SK-MEL-5 (cell line): ENCODE results near the gene NACA2. TPM values are rescaled to one million over a fixed set of nuclear protein-coding genes. Genes with fewer than 3 reads are reported as not detected.
"Not testable (repeated sequence)": the region's sequence is repeated elsewhere in the genome, so short reads cannot be mapped to it uniquely, and the experiment has no call there.

Source experiments
- DNase-seq: peaks from one replicate; pipeline ENCODE4 v3.0.0-alpha.2; 2016; ENCODE audit warnings: low read depth, low spot score
- in situ Hi-C: cut with HindIII; loops from 2 replicates; pipeline ENCODE4 v1.10.0; 2016; ENCODE audit warnings: low sequenced_read_pairs, high pct_unique_total_duplicates, low pct_unique_long_range_greater_than_20kb
- total RNA-seq: library from RNA; depleted of rRNA; stranded (reverse); fragments of >200 nt; shearing (Covaris generic); gene quantifications from 2 replicates; pipeline ENCODE4 v1.2.3, GENCODE V29; 2014

Gene NACA2
- total RNA-seq, 1 experiment from 2014 or later = not detected

DNA sequence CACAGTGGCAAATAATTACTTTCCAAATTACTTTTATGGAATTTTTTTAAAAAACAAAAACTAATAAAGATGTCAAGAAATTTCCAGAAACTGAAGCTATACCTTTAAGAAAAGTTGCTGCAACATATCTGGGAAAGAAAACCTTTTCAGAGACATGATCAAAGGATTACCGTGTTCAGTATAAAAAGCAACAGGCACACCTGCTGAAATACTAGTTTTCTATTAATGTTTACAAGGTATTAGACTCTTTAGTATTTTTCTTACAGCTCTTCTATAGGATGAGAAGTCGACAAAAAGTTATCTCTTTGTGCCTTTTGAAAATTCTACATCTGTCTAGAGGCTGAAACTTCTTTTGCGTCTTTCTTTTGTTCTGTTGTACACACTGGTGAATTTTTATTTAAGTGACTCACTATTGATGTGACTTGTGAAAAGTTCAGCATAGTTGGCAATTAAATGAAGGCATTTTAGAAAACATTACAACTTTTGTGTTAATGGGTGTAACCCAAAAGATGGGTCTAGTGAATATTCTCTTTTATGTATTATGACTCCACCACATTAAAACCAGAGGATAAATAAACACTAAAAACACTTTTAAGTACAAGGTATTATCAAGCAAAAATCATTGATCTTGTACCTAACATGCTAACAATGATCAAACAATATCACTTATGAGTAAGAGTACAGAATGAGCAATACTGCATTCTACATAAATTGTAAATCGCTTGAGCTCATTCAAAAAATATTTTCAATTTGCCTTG is 23.8 kb downstream of the NACA2 start:
- in situ Hi-C loops = no loop called here
- DNase-seq = no peak

DNA sequence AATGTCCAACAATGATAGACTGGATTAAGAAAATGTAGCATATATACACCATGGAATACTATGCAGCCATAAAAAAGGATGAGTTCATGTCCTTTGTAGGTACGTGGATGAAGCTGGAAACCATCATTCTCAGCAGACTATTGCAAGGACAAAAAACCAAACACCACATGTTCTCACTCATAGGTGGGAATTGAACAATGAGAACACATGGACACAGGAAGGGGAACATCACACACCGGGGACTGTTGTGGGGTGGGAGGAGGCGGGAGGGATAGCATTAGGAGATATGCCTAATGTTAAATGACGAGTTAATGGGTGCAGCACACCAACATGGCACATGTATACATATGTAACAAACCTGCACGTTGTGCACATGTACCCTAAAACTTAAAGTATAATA is 24.6 kb downstream of the NACA2 start:
- in situ Hi-C loops = not testable (repeated sequence)

GRCh38 chr17:61565850-61566249 is 25.2 kb downstream of the NACA2 start:
- DNase-seq, in situ Hi-C loops: not testable (repeated sequence)

More for the DNA sequence above, 24.6 kb downstream of the NACA2 start:
- not testable (repeated sequence) for DNase-seq

GRCh38 chr17:61565213-61565612 is 25.8 kb downstream of the NACA2 start:
- DNase-seq = no peak
- in situ Hi-C loops = no loop called here

- in situ Hi-C loops = no loop called here
- DNase-seq = no peak
Observed at GRCh38 chr17:61562287-61562686, 28.7 kb downstream of the NACA2 start.

- DNase-seq = no peak
- in situ Hi-C loops = no loop called here
Observed at GRCh38 chr17:61561354-61561753, 29.7 kb downstream of the NACA2 start.

GRCh38 chr17:61560071-61560470 is 30.9 kb downstream of the NACA2 start:
- in situ Hi-C loops = no loop called here
- DNase-seq = no peak

DNA sequence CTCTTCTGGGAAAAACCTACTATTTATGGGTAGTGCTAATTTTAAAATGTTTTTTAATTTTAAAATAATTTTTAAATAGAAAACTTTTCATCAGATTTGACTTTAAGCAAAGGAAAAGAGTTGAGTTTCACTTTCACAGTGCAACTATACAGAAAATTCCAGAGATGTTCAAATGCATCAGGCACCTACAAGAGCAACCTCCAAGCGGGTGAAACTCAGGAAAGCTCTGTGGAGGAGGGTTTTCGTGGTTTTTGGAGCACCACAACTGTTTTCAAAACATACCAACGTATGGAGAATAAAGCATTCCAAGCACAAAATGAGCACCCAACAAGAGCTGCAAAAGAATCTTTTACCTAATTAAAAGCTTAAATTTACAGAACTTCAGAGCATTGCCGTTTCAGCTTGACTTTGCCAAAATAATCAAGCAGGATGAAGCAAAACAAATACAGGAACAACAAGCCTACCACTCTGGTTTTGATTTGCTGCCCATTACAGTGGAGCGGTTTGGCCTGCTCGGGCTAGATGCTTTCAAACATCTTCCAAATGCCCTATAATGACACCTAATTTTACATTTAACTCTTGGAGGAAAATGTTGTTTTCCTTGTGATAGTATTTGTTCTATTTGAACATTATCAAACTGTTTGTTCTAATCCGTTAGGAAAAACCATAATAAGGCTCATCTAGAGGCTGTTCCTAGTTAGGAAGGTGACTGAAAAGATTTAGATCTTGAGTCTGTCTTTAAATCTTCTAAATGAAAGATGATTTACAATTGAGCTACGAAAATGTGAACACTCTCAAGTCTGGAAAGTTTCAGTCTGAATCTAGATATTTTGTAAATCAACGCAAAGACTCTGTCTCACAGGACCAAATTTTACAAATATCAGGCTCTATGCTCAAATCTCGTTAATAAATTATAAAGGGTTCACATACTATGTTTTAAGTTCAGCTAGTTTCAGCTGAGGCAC is 34.5 kb downstream of the NACA2 start:
- in situ Hi-C loops = no loop called here
- DNase-seq = no peak

DNA sequence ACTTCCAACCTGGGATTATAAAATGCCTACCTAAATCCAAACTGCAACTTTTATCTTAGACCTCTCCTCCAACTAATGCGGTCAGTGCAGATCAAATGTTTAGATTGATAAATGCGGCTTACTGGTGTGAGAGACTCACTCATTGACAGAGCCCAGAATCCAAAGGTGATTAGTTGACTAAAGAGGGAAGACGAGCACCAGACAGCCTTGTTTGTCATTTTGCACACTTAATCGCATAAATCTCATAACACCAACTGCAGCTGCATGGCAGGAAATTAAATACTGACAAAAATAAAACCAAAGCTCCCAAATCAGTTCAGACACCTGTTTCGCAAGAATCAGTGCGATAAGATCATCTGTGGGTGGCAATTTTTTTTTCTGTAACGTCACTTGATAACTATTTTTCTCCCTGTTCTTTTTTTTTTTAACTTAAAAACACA is 35.9 kb downstream of the NACA2 start:
- no peak for DNase-seq
- in situ Hi-C loops = no loop called here

DNA sequence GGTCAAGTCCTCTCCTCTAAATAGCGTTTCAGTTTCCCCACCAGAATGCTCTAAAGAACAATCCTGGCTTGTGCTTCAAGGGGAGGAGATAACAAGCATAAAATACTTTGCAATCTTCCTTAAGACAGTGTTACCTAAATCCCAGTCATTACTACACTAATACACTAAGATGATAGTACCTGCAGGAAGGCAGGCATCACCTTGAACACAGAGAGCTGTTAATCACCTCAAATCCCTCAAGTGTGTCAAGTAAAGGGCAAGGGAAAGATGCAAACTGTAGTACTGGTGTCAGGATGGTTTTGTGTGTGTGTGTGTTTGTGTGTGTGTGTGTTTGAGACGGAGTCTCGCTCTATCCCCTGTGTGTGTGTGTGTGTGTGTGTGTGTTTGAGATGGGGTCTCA is 36.8 kb downstream of the NACA2 start:
- no peak for DNase-seq
- in situ Hi-C loops = no loop called here

DNA sequence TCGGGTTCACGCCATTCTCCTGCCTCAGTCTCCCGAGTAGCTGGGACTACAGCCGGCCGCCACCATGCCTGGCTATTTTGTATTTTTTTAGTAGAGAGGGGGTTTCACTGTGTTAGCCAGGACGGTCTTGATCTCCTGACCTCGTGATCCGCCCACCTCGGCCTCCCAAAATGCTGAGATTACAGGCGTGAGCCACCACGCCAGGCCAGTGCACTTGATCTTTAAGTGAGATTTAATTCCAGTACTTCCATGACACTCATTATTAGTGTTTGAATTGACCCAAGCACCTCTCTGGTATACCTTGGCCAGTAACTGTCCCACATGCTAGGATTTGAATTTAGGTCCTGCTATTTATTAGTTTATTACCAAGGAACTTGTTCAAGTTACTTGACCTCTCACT is 38.5 kb downstream of the NACA2 start:
- DNase-seq, in situ Hi-C loops: not testable (repeated sequence)

DNA sequence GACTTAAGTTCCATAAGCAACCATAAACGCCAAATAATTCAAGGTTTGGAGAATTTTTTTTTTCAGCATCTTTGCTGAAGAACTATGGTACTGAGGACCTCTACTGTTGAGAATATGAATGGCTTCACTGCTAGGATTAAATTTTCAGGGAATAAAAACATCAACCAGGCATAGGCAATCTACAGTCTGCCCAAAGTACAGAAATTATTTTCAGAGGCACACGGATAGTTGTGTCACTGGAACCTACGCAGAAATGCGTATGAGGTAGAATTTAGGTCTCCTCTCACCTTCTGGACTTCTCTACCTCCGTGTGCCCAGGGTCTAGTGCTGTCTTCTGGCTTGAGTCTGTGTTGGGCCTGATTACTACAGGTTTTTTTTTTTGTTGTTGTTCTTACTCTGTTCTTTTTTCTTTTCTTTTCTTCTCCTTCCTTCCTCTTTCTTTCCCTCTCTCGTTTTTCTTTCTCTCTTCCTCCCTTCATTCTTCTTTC is 39.7 kb downstream of the NACA2 start:
- DNase-seq = peak; percentile 80
- in situ Hi-C loops = no loop called here

GRCh38 chr17:61547113-61547512 is 43.9 kb downstream of the NACA2 start:
- no peak for DNase-seq
- in situ Hi-C loops = no loop called here

DNA sequence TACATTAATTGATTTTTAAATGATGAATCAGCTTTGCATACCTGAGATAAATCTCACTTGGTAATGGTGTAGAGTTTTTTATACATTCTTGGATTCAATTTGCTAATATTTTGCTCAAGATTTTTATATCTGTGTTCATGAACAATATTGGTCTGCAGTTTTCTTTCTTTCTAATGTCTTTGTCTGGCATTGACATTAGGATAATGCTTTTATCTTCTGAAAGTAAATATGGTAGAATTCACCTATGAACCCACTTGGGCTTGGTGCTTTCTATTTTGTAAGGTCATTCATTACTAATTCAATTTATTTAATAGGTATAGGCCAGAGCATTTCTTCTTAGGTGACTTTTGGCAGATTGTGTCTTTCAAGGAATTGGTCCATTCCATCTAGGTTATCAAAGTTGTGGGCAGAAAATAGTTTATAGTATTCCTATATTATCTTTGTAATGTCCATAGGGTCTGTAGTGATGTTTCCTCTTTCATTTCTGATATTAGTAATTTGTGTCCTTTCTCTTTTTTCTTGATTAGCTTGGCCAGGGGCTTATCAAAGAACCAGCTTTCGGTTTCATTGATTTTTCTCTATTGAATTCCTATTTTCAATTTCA is 45.6 kb downstream of the NACA2 start:
- in situ Hi-C loops = no loop called here
- DNase-seq = no peak

DNA sequence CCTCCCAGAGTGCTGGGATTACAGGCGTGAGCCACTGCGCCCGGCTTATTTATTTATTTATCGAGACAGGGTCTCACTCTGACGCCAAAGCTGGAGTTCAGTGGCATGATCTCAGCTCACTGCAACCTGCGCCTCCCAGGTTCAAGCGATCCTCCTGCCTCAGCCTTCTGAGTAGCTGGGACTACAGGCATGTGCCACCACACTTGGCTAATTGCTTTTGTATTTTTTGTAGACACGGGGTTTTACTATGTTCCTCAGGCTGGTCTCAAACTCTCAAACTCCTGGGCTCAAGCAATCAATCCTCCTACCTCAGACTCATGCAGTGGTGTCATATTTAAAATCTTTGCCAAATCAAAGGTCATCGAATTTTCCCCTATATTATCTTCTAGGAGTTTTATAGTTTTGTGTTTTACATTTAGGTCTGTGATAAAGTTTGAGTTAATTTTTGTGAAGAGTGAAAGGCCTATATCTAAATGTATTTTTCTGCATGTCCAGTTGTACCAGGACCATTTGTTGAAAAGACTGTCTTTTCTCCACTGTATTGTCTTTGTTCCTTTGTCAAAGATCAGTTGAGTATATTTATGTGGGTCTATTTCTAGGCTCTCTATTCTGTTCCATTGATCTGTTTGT is 47.1 kb downstream of the NACA2 start:
- no peak for DNase-seq
- in situ Hi-C loops = no loop called here

GRCh38 chr17:61542027-61542426 is 49.0 kb downstream of the NACA2 start:
- in situ Hi-C loops = no loop called here
- no peak for DNase-seq

DNA sequence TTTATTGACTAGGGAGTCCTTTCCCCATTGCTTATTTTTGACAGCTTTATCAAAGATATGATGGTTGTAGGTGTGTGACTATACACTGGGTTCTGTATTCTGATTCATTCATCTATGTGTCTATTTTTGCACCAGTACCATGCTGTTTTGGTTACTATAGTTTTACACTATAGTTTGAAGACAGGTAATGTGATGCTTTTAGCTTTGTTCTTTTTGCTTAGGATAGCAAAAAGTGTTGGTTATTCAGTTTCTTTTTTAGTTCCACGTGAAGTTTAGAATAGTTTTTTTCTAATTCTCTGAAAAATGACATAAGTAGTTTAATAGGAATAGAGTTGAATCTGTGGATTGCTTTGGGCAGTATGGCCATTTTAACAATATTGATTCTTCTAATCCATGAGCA is 50.1 kb downstream of the NACA2 start:
- in situ Hi-C loops = no loop called here

More for the DNA sequence above, 50.1 kb downstream of the NACA2 start:
- no peak for DNase-seq
